Transverse colon (tissue), 4 donors: ENCODE measurements around the gene HSD11B1L. TPM values are rescaled to one million over a fixed set of nuclear protein-coding genes. Genes with fewer than 3 reads are reported as not detected.

ENCODE experiments used
- DNase-seq: peaks from one replicate; pipeline ENCODE4 v3.0.0-alpha.2; 2019
- H3K27ac ChIP-seq, 4 donors: fragments of 200-600 bp; sonication (generic); 2 replicates each; pipeline ENCODE4 v1.5.1; 2016 to 2018; ENCODE audit warnings: inconsistent platforms in 4 of 4
- H3K27me3 ChIP-seq: fragments of 200-600 bp; sonication (generic); 2 replicates; pipeline ENCODE4 v1.5.1; 2017; ENCODE audit warnings: inconsistent platforms
- H3K36me3 ChIP-seq, 4 donors: fragments of 200-600 bp; sonication (generic); 2 replicates each; pipeline ENCODE4 v1.5.1; 2017 to 2019; ENCODE audit warnings: inconsistent platforms in 4 of 4
- H3K4me1 ChIP-seq, 4 donors: fragments of 200-600 bp; sonication (generic); 2 replicates each; pipeline ENCODE4 v1.5.1; 2017 to 2020; ENCODE audit warnings: inconsistent platforms in 4 of 4
- H3K4me3 ChIP-seq, 4 donors: fragments of 200-600 bp; sonication (generic); 1 replicate in 1 of 4; 2 replicates in 3 of 4; pipeline versions ENCODE4 v1.5.1 to v1.6.1; 2017 to 2019; ENCODE audit warnings: inconsistent platforms in 4 of 4
- H3K9me3 ChIP-seq, 2 donors: fragments of 200-600 bp; sonication (generic); 2 replicates each; pipeline ENCODE4 v1.5.1; 2017 to 2019; ENCODE audit warnings: inconsistent platforms in 2 of 2
- EP300 ChIP-seq: sonication (generic); formaldehyde crosslinking; IDR thresholded peaks from one replicate; pipeline ENCODE4 v1.6.1; 2017; ENCODE audit warnings: antibody characterized with exemption, low read depth
- POLR2A ChIP-seq: fragments of 450-650 bp; IDR thresholded peaks from one replicate; pipeline ENCODE4 v1.6.1; 2016; ENCODE audit warnings: antibody characterized with exemption, mild to moderate bottlenecking, moderate library complexity
- POLR2AphosphoS5 ChIP-seq, 3 donors: sonication (generic); formaldehyde crosslinking; IDR thresholded peaks; one replicate each; pipeline ENCODE4 v1.6.1; 2016; ENCODE audit warnings: antibody characterized with exemption in 3 of 3
- WGBS, 2 donors: methylation state at CpG; one replicate each; pipeline ENCODE4 v1.1.5; 2018; ENCODE audit warnings: low coverage in 1 of 2; 5-methylcytosine and 5-hydroxymethylcytosine counted together
- in situ Hi-C, 4 donors: fragments of 200-750 bp; cut with MboI; loops; one replicate each; pipeline versions ENCODE4 v1.15.0 to v1.15.1; 2017; ENCODE audit warnings: low sequenced_read_pairs in 3 of 4, low pct_ligation_motif_present in 1 of 4, low pct_unique_long_range_greater_than_20kb in 1 of 4
- intact Hi-C: fragments of 100-400 bp; cut with DNase I; formaldehyde crosslinking; loops from one replicate; pipeline ENCODE4 v1.15.1; 2023; ENCODE audit warnings: low total_unique reads
- total RNA-seq, 4 donors: library from RNA; depleted of rRNA; stranded (reverse); fragments of >200 nt; gene quantifications; one replicate each; pipeline ENCODE4 v1.1.0, GENCODE V29; 2016
- TF ChIP-seq, protein P1 (sequence below), 5 experiments: fragments of 200-600 bp in 3 of 5; fragments of 450-650 bp in 2 of 5; sonication (generic) in 3 of 5; IDR thresholded peaks; 1 replicate in 2 of 5; 2 replicates in 3 of 5; pipeline ENCODE4 v1.5.1; 2016 to 2017; ENCODE audit warnings: antibody characterized with exemption in 5 of 5, inconsistent platforms in 3 of 5, mild to moderate bottlenecking in 2 of 5, moderate library complexity in 1 of 5

The HSD11B1L gene
- total RNA-seq, 4 donors from 2014 or later = 10.8 to 30.1 (median 16.6) TPM

GRCh38 chr19:5690955-5691821, 10.4 kb downstream of the HSD11B1L start:
- peak; percentile 78 for DNase-seq
- in situ Hi-C loops = no loop called here
- Histone ChIP-seq H3K27me3 (no peaks in the 10 kb centered on the region), H3K9me3 (no peaks in the 10 kb centered on the region), H3K4me1 (peaks cover 0 to 37% (median 25%) of the 10 kb centered on the region in 4 donors), H3K27ac (peak overlapping the region; percentile 91 to 93 (median 92)), H3K36me3 (peaks cover 0 to 24% (median 5%) of the 10 kb centered on the region in 4 donors), H3K4me3 (peak overlapping the region; percentile 58 to 80 (median 65))
- TF ChIP-seq POLR2A (no peak), POLR2AphosphoS5 (IDR thresholded peaks at IDR 0.05) (peak in 2 of 3 donors; percentile 32 to 54)
- 2% methylated on average over 49 of the region's 54 CpGs; no CpG with 5 or more reads in 1 of the 2 donors for WGBS, 2 donors
- intact Hi-C loops = no loop called here

DNA sequence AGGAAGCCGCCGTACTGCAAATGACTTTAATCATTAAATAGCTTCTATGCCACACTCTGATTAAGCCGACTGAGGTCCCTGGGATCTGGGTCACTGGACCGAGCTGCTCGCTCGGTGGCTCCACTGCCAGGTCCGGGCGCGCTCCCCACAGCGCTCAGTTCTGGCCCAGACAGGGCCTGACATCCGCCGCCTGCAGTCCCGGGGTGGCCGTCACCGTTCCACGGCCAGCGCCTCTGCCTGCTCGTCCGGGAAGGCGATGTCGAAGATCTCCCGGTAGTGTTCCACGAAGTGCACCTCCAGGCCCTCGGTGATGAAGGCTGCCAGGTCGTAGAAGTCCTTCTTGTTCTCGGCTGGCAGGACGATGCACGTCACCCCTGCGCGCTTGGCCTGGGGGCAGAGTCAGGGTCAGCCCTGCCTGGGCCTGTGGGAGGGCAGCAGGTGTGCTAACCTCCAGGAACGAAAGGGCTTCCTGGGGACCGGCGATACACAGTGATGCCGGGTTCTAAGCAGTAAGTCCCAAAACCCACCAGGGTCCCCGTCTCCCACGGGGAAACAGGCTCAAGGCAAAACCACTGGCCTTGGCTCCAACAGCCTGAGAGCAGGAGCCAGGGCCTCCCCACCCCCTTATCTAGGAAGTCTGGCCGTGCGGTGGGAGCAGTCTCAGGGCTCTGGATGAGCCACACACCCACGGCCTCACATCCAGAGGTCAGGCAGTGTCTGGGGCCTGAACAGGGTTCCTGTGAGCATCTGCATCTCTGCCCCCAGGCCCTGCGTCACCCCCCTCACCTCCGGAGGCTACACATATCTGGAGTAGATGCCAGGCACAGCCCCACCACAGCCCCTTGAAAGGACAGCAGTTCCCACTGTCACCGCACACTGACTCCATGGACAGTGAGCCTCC, 11.2 kb downstream of the HSD11B1L start:
- WGBS, 2 donors = 43% methylated on average over 28 of the region's 42 CpGs; no CpG with 5 or more reads in 1 of the 2 donors
- Histone ChIP-seq H3K4me1 (peaks cover 0 to 34% (median 21%) of the 10 kb centered on the region in 4 donors), H3K27me3 (no peaks in the 10 kb centered on the region), H3K27ac (peak overlapping the region; percentile 91 to 93 (median 92)), H3K36me3 (peaks cover 0 to 27% (median 5%) of the 10 kb centered on the region in 4 donors), H3K9me3 (no peaks in the 10 kb centered on the region), H3K4me3 (peak overlapping the region in 3 of 4 donors; percentile 62 to 80 (median 68))
- intact Hi-C loops (no loop called here), in situ Hi-C loops (no loop called here)
- TF ChIP-seq, protein P1, sequence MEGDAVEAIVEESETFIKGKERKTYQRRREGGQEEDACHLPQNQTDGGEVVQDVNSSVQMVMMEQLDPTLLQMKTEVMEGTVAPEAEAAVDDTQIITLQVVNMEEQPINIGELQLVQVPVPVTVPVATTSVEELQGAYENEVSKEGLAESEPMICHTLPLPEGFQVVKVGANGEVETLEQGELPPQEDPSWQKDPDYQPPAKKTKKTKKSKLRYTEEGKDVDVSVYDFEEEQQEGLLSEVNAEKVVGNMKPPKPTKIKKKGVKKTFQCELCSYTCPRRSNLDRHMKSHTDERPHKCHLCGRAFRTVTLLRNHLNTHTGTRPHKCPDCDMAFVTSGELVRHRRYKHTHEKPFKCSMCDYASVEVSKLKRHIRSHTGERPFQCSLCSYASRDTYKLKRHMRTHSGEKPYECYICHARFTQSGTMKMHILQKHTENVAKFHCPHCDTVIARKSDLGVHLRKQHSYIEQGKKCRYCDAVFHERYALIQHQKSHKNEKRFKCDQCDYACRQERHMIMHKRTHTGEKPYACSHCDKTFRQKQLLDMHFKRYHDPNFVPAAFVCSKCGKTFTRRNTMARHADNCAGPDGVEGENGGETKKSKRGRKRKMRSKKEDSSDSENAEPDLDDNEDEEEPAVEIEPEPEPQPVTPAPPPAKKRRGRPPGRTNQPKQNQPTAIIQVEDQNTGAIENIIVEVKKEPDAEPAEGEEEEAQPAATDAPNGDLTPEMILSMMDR (IDR thresholded peaks at IDR 0.05) = no peak
- TF ChIP-seq POLR2A (no peak), POLR2AphosphoS5 (IDR thresholded peaks at IDR 0.05) (no peak), EP300 (no peak)
- DNase-seq = no peak

GRCh38 chr19:5692723-5693194, 11.9 kb downstream of the HSD11B1L start:
- peaks cover 0 to 28% (median 16%) of the 10 kb centered on the region in 4 donors for H3K4me1 ChIP-seq
- H3K27ac ChIP-seq = no peak overlapping the region
- in situ Hi-C loops (no loop called here), intact Hi-C loops (no loop called here)
- DNase-seq = no peak
- no peaks in the 10 kb centered on the region for H3K9me3 ChIP-seq
- peaks cover 0 to 27% (median 5%) of the 10 kb centered on the region in 4 donors for H3K36me3 ChIP-seq
- H3K27me3 ChIP-seq = no peaks in the 10 kb centered on the region
- no peak overlapping the region for H3K4me3 ChIP-seq
- TF ChIP-seq EP300 (no peak), POLR2A (no peak), POLR2AphosphoS5 (IDR thresholded peaks at IDR 0.05) (no peak)
- TF ChIP-seq, protein P1 (IDR thresholded peaks at IDR 0.05) = no peak
- WGBS, 2 donors = 71% methylated on average over 7 of the region's 7 CpGs; no CpG with 5 or more reads in 1 of the 2 donors

DNA sequence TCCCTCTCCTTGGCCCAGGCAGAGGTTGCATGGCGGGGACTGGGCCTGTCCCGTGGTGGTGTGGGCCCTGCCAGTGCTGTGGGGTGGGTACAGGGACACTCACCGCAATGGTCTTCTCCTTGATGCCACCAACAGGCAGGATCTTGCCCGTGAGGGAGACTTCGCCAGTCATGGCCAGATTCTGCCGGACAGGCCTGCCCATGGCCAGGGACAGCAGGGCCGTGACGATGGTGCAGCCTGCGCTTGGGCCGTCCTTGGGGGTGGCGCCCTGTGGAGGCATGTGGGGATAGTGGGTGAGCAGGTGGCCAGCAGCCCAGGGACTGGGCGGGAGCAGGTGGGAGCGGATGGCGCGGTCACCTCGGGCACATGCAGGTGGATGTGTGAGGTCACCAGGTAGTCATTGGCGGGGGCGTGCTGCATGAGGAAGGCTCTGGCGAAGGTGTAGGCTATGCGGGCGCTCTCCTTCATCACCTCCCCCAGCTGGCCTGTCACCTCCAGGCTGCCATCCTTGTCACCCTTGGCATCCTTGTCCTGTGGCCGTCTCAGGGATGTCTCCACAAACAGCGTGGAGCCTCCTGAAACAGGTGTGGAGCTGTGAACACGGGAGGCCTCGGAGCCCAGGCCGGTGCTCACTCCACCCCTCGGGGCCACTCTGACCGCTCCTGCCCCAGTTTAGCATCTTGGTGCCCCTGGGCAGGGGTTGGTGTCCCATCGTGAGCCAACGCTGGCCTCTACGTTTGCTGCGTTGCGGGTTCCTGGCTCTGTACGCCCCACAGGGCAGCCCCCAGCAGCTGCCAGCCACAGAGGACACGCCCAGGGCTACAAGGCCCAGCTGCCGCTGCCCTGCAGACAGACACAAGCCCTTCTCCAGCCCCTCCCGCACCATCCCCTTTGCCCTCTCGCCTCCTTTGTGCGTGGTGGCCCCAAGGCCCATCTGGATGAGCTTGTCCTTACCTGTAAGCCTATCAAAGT, 12.7 kb downstream of the HSD11B1L start:
- TF ChIP-seq, protein P1 (IDR thresholded peaks at IDR 0.05) = no peak
- TF ChIP-seq EP300 = no peak
- no peak for TF ChIP-seq POLR2AphosphoS5 (IDR thresholded peaks at IDR 0.05)
- TF ChIP-seq POLR2A = no peak
- in situ Hi-C loops (no loop called here), intact Hi-C loops (no loop called here)
- 79% methylated on average over 37 of the region's 39 CpGs; no CpG with 5 or more reads in 1 of the 2 donors for WGBS, 2 donors
- DNase-seq = no peak
- peaks cover 0 to 31% (median 6%) of the 10 kb centered on the region in 4 donors for H3K36me3 ChIP-seq
- no peaks in the 10 kb centered on the region for H3K9me3 ChIP-seq
- H3K27me3 ChIP-seq = no peaks in the 10 kb centered on the region
- H3K4me1 ChIP-seq = peaks cover 0 to 28% (median 16%) of the 10 kb centered on the region in 4 donors
- H3K27ac ChIP-seq = no peak overlapping the region
- H3K4me3 ChIP-seq = no peak overlapping the region
